ENCODE data around the gene TMEM97. TPM values are rescaled to one million over a fixed set of nuclear protein-coding genes. Genes with fewer than 3 reads are reported as not detected.

The TMEM97 gene
- total RNA-seq, 2 experiments from 2014 or later, result 2.6 to 3.7 TPM

- TF ChIP-seq CTCF (IDR thresholded peaks at IDR 0.05), result no peak
- H3K4me1 Mint-ChIP-seq (ENCODE audit: low read depth), result no peaks in the 10 kb centered on the region
- intact Hi-C loops (cut with DNase I, micrococcal nuclease), result no loop called here
- Histone ChIP-seq H3K4me1 (ENCODE audit: insufficient read depth, low read length) (no peaks in the 10 kb centered on the region), H3K36me3 (ENCODE audit: insufficient read depth, low read length) (peaks cover 91% of the 10 kb centered on the region), H3K4me3 (ENCODE audit: low read length) (no peak overlapping the region), H3K27ac (ENCODE audit: low read depth in 1 of 2, low read length in 2 of 2) (no peak overlapping the region), H3K27me3 (ENCODE audit: control insufficient read depth in 1 of 2, insufficient read depth in 2 of 2, low read length in 2 of 2) (no peaks in the 10 kb centered on the region), H3K9me3 (ENCODE audit: control insufficient read depth in 1 of 2, insufficient read depth in 1 of 2, low read length in 2 of 2) (no peaks in the 10 kb centered on the region)
- H3K9me3 Mint-ChIP-seq, result no peaks in the 10 kb centered on the region
- ChIA-PET CTCF (no interaction called here), POLR2A (interaction anchor here (1.9 to 2.1 kb wide), 2 partner anchors 10 to 12 kb away, joined by 6 to 8 read pairs; partner anchors contain the start of genes IFT20, POLDIP2 and TNFAIP1)
- peaks cover 87% of the 10 kb centered on the region for H3K36me3 Mint-ChIP-seq (ENCODE audit: low read depth)
- H3K4me3 Mint-ChIP-seq, result no peak overlapping the region
- DNase-seq, result no peak
- ATAC-seq (ENCODE audit: poor library complexity), result no peak
- no peaks in the 10 kb centered on the region for H3K27me3 Mint-ChIP-seq
- H3K27ac Mint-ChIP-seq, result no peak overlapping the region
Observed at GRCh38 chr17:28345419-28346198, 26.6 kb downstream of the TMEM97 start.

GRCh38 chr17:28346199-28346580 lies 27.2 kb downstream of the TMEM97 start:
- Mint-ChIP-seq H3K9me3 (no peaks in the 10 kb centered on the region), H3K27ac (peak overlapping the region; percentile 39), H3K36me3 (ENCODE audit: low read depth) (peaks cover 87% of the 10 kb centered on the region), H3K4me3 (no peak overlapping the region), H3K4me1 (ENCODE audit: low read depth) (no peaks in the 10 kb centered on the region), H3K27me3 (no peaks in the 10 kb centered on the region)
- no peak overlapping the region for H3K27ac ChIP-seq (ENCODE audit: low read depth in 1 of 2, low read length in 2 of 2)
- no peak overlapping the region for H3K4me3 ChIP-seq (ENCODE audit: low read length)
- H3K4me1 ChIP-seq (ENCODE audit: insufficient read depth, low read length), result no peaks in the 10 kb centered on the region
- TF ChIP-seq CTCF (IDR thresholded peaks at IDR 0.05), result no peak
- intact Hi-C loops (cut with DNase I, micrococcal nuclease), result no loop called here
- ATAC-seq (ENCODE audit: poor library complexity) (no peak), DNase-seq (no peak)
- CTCF ChIA-PET, result no interaction called here
- H3K9me3 ChIP-seq (ENCODE audit: control insufficient read depth in 1 of 2, insufficient read depth in 1 of 2, low read length in 2 of 2), result no peaks in the 10 kb centered on the region
- POLR2A ChIA-PET, result interaction anchor here (1.9 to 2.1 kb wide), 2 partner anchors 10 to 11 kb away, joined by 6 to 8 read pairs; partner anchors contain the start of genes IFT20, POLDIP2 and TNFAIP1
- no peaks in the 10 kb centered on the region for H3K27me3 ChIP-seq (ENCODE audit: control insufficient read depth in 1 of 2, insufficient read depth in 2 of 2, low read length in 2 of 2)
- peaks cover 91% of the 10 kb centered on the region for H3K36me3 ChIP-seq (ENCODE audit: insufficient read depth, low read length)

GRCh38 chr17:28346746-28347246 lies 27.8 kb downstream of the TMEM97 start:
- Mint-ChIP-seq H3K4me1 (ENCODE audit: low read depth) (no peaks in the 10 kb centered on the region), H3K9me3 (no peaks in the 10 kb centered on the region), H3K4me3 (no peak overlapping the region), H3K27ac (peak overlapping the region; percentile 39), H3K27me3 (no peaks in the 10 kb centered on the region), H3K36me3 (ENCODE audit: low read depth) (peaks cover 87% of the 10 kb centered on the region)
- ChIA-PET CTCF (no interaction called here), POLR2A (interaction anchor here (1.9 to 2.1 kb wide), 2 partner anchors 10 to 11 kb away, joined by 6 to 8 read pairs; partner anchors contain the start of genes IFT20, POLDIP2 and TNFAIP1)
- peaks cover 91% of the 10 kb centered on the region for H3K36me3 ChIP-seq (ENCODE audit: insufficient read depth, low read length)
- H3K27me3 ChIP-seq (ENCODE audit: control insufficient read depth in 1 of 2, insufficient read depth in 2 of 2, low read length in 2 of 2), result no peaks in the 10 kb centered on the region
- DNase-seq, result no peak
- H3K27ac ChIP-seq (ENCODE audit: low read depth in 1 of 2, low read length in 2 of 2), result no peak overlapping the region
- no peak for TF ChIP-seq CTCF (IDR thresholded peaks at IDR 0.05)
- intact Hi-C loops (cut with DNase I, micrococcal nuclease), result no loop called here
- no peaks in the 10 kb centered on the region for H3K9me3 ChIP-seq (ENCODE audit: control insufficient read depth in 1 of 2, insufficient read depth in 1 of 2, low read length in 2 of 2)
- ATAC-seq (ENCODE audit: poor library complexity), result no peak
- no peaks in the 10 kb centered on the region for H3K4me1 ChIP-seq (ENCODE audit: insufficient read depth, low read length)
- no peak overlapping the region for H3K4me3 ChIP-seq (ENCODE audit: low read length)

Data from CD4-positive, alpha-beta T cell (primary cell).